ENCODE measurements around the gene CHRDL1. TPM values are rescaled to one million over a fixed set of nuclear protein-coding genes. Genes with fewer than 3 reads are reported as not detected.

The CHRDL1 gene
- total and polyA plus RNA-seq, 2 donors (not counting 3 experiments of a cell fraction or from before 2014, with no cell fraction given) = not detected

GRCh38 chrX:110806145-110806544 lies 10.5 kb upstream of the CHRDL1 start:
- dilution Hi-C loops (cut with MboI; ENCODE audit: extremely low pct_ligation_motif_present, low sequenced_read_pairs) (no loop called here), intact Hi-C loops (cut with micrococcal nuclease) (no loop called here)
- Histone ChIP-seq H3K4me2 (ENCODE audit: insufficient read depth, low read length) (no peak overlapping the region), H3K9me1 (replicated peaks; ENCODE audit: control insufficient read depth, extremely low read depth, insufficient read depth, low read length) (no peaks in the 10 kb centered on the region), H4K20me1 (replicated peaks; ENCODE audit: control insufficient read depth, extremely low read depth, insufficient read depth, low read length) (no peaks in the 10 kb centered on the region), H3K4me1 (ENCODE audit: control insufficient read depth, extremely low read depth, insufficient read depth, low read length) (no peaks in the 10 kb centered on the region), H3K79me2 (ENCODE audit: control insufficient read depth, insufficient read depth, low read length) (no peaks in the 10 kb centered on the region), H3K27me3 (ENCODE audit: control insufficient read depth in 2 of 2, insufficient read depth in 2 of 2, low read length in 2 of 2) (no peaks in the 10 kb centered on the region), H3K9ac (replicated peaks; ENCODE audit: extremely low read depth, insufficient read depth, low read length) (no peak overlapping the region), H2AFZ (ENCODE audit: low read depth, low read length) (no peak overlapping the region), H3K36me3 (ENCODE audit: control insufficient read depth in 2 of 2, extremely low read depth in 1 of 2, insufficient read depth in 2 of 2, low read length in 2 of 2) (no peaks in the 10 kb centered on the region), H3K9me3 (replicated peaks; ENCODE audit: control insufficient read depth, insufficient read depth, low read length) (no peaks in the 10 kb centered on the region), H3K4me3 (replicated peaks in 1 of 3; ENCODE audit: insufficient read depth in 1 of 3, low read depth in 1 of 3, low read length in 3 of 3) (no peak overlapping the region), H3K27ac (ENCODE audit: insufficient read depth, low read depth, low read length) (no peak overlapping the region)
- TF ChIP-seq JUN (IDR thresholded peaks at IDR 0.05; ENCODE audit: borderline replicate concordance, insufficient read depth, insufficient read length, low read depth) = no peak
- no peak for TF ChIP-seq MYC (IDR thresholded peaks at IDR 0.05; ENCODE audit: low read depth, low read length)
- no peak for TF ChIP-seq CTCF (IDR thresholded peaks at IDR 0.05; ENCODE audit: extremely low read depth in 1 of 2, insufficient read depth in 1 of 2, low read depth in 1 of 2, low read length in 2 of 2)
- no peak for TF ChIP-seq POLR2AphosphoS5 (IDR thresholded peaks at IDR 0.05; ENCODE audit: insufficient read depth, low read depth, low read length)
- no peak for TF ChIP-seq GATA2 (IDR thresholded peaks at IDR 0.05; ENCODE audit: insufficient read depth, insufficient read length, low read depth, low read length)
- TF ChIP-seq FOS (IDR thresholded peaks at IDR 0.05; ENCODE audit: borderline replicate concordance, insufficient read depth, low read length) = no peak
- TF ChIP-seq MAX (IDR thresholded peaks at IDR 0.05; ENCODE audit: insufficient read depth, insufficient read length) = no peak
- no peak for TF ChIP-seq POLR2A (IDR thresholded peaks at IDR 0.05; ENCODE audit: low read depth, low read length)
- TF ChIP-seq EZH2 (IDR thresholded peaks at IDR 0.05; ENCODE audit: borderline replicate concordance, low read depth, low read length, severe bottlenecking) = no peak
- no peak for DNase-seq (ENCODE audit: low read depth, low spot score)
- no peak for FAIRE-seq
- POLR2A ChIA-PET = no interaction called here
- CTCF ChIA-PET = no interaction called here
- BruUV-seq (replicated peaks) = no TSS peak

Measured in endothelial cell of umbilical vein (primary cell).